Activated CD8-positive, alpha-beta memory T cell treated with anti-CD3 and anti-CD28 coated beads, Interleukin-2, amount 10 ng/mL, durations not matched to agents 7 days and 5 days (primary cell): ENCODE data around the gene SSR3. TPM values are rescaled to one million over a fixed set of nuclear protein-coding genes. Genes with fewer than 3 reads are reported as not detected.
A peak's percentile ranks its signal among the peaks of the same experiment; 100 is the strongest.
"Not testable (repeated sequence)": the region's sequence is repeated elsewhere in the genome, so short reads cannot be mapped to it uniquely, and the experiment has no call there.

Source experiments
- ATAC-seq: fragments of 150-1000 bp; cut with Tn5 transposase; one replicate; pipeline ENCODE4 v1.10.0; 2021; ENCODE audit warnings: moderate library complexity
- CTCF ChIA-PET: fragments of 350-600 bp; sonication (Branson Sonifier 250); formaldehyde crosslinking; loops from one replicate; lab custom pipeline; 2021; ENCODE audit warnings: antibody characterized with exemption; lab: Charles Lee
- DNase-seq: peaks from one replicate; pipeline ENCODE4 v3.0.0-alpha.2; 2020
- H3K27ac Mint-ChIP-seq: one replicate; pipeline ENCODE4 v1.8.0; 2021; ENCODE audit warnings: mild to moderate bottlenecking, mixed read lengths
- H3K27me3 Mint-ChIP-seq: one replicate; pipeline ENCODE4 v1.8.0; 2021; ENCODE audit warnings: mixed read lengths
- H3K36me3 Mint-ChIP-seq: one replicate; pipeline ENCODE4 v1.8.0; 2021; ENCODE audit warnings: mild to moderate bottlenecking, mixed read lengths
- H3K4me1 Mint-ChIP-seq: one replicate; pipeline ENCODE4 v1.8.0; 2021; ENCODE audit warnings: mixed read lengths
- H3K4me3 Mint-ChIP-seq: one replicate; pipeline ENCODE4 v1.8.0; 2021; ENCODE audit warnings: mild to moderate bottlenecking, moderate library complexity, mixed read lengths
- H3K9me3 Mint-ChIP-seq: one replicate; pipeline ENCODE4 v1.8.0; 2022; ENCODE audit warnings: low read depth, mixed read lengths
- total RNA-seq, 2 experiments: library from RNA; stranded (reverse); gene quantifications; one replicate each; pipeline ENCODE4 v1.2.3, GENCODE V29; 2021

The SSR3 gene
- total RNA-seq: 100 to 1,000 TPM; 121 to 147 TPM

- Mint-ChIP-seq H3K4me1 (peaks cover 45% of the 10 kb centered on the region), H3K27me3 (no peaks in the 10 kb centered on the region), H3K27ac (peak within 1 kb of the TSS; percentile 92), H3K9me3 (no peaks in the 10 kb centered on the region), H3K4me3 (peak within 1 kb of the TSS; percentile 94), H3K36me3 (peaks cover 33% of the 10 kb centered on the region)
- CTCF ChIA-PET: interaction anchor here (1.0 to 3.7 kb wide), 18 partner anchors 8 to 605 kb away, joined by 3 to 53 read pairs (median 5); partner anchors contain the start of genes CCNL1 and TIPARP
- peak; percentile 99 for DNase-seq
- peak; percentile 100 for ATAC-seq
These were observed at the start of gene SSR3 for GRCh38 chr3:156554842-156555687. SSR3 (minus strand) TSS chr3:156555117; CDS start chr3:156555089, 28 bp downstream.

GRCh38 chr3:156604064-156604641 lies 49.2 kb upstream of the SSR3 start:
- peaks cover 38% of the 10 kb centered on the region for H3K4me1 Mint-ChIP-seq
- CTCF ChIA-PET: interaction anchor here (1.5 kb wide), 1 partner anchor 10 kb away, joined by 3 read pairs; no protein-coding TSS in a partner anchor
- H3K27me3 Mint-ChIP-seq: peaks cover 4% of the 10 kb centered on the region

GRCh38 chr3:156603379-156604017 lies 48.6 kb upstream of the SSR3 start:
- CTCF ChIA-PET: no interaction called here
- H3K4me1 Mint-ChIP-seq: peaks cover 38% of the 10 kb centered on the region
- H3K27ac Mint-ChIP-seq: no peak overlapping the region

More at GRCh38 chr3:156604064-156604641, 49.2 kb upstream of the SSR3 start:
- Mint-ChIP-seq H3K4me3 (no peak overlapping the region), H3K9me3 (no peaks in the 10 kb centered on the region), H3K36me3 (peaks cover 3% of the 10 kb centered on the region), H3K27ac (no peak overlapping the region)
- no peak for DNase-seq
- ATAC-seq: no peak

GRCh38 chr3:156602424-156602823 lies 47.5 kb upstream of the SSR3 start:
- CTCF ChIA-PET: interaction anchor here (1.4 kb wide), 1 partner anchor 10 kb away, joined by 3 read pairs; no protein-coding TSS in a partner anchor
- H3K4me3 Mint-ChIP-seq: no peak overlapping the region
- H3K27me3 Mint-ChIP-seq: no peaks in the 10 kb centered on the region
- peaks cover 34% of the 10 kb centered on the region for H3K4me1 Mint-ChIP-seq
- DNase-seq: no peak
- no peaks in the 10 kb centered on the region for H3K9me3 Mint-ChIP-seq
- H3K36me3 Mint-ChIP-seq: peaks cover 3% of the 10 kb centered on the region
- ATAC-seq: peak; percentile 74
- H3K27ac Mint-ChIP-seq: peak overlapping the region; percentile 61

More at GRCh38 chr3:156603379-156604017, 48.6 kb upstream of the SSR3 start:
- no peak for DNase-seq
- Mint-ChIP-seq H3K9me3 (no peaks in the 10 kb centered on the region), H3K4me3 (no peak overlapping the region), H3K27me3 (no peaks in the 10 kb centered on the region), H3K36me3 (peaks cover 3% of the 10 kb centered on the region)
- no peak for ATAC-seq

- no peak overlapping the region for H3K4me3 Mint-ChIP-seq
- H3K36me3 Mint-ChIP-seq: peaks cover 2% of the 10 kb centered on the region
- DNase-seq (no peak), ATAC-seq (no peak)
- H3K27me3 Mint-ChIP-seq: peaks cover 7% of the 10 kb centered on the region
- H3K9me3 Mint-ChIP-seq: no peaks in the 10 kb centered on the region
- H3K27ac Mint-ChIP-seq: no peak overlapping the region
- CTCF ChIA-PET: interaction anchor here (0.7 to 1.4 kb wide), 3 partner anchors 9 to 46 kb away, joined by 3 read pairs; no protein-coding TSS in a partner anchor
- H3K4me1 Mint-ChIP-seq: peaks cover 29% of the 10 kb centered on the region
These were observed 46.6 kb upstream of the SSR3 start for GRCh38 chr3:156601497-156601896.

GRCh38 chr3:156600834-156601233 lies 45.9 kb upstream of the SSR3 start:
- CTCF ChIA-PET: interaction anchor here (0.7 to 1.1 kb wide), 3 partner anchors 26 to 45 kb away, joined by 3 read pairs; no protein-coding TSS in a partner anchor

GRCh38 chr3:156599089-156599874 lies 44.4 kb upstream of the SSR3 start:
- Mint-ChIP-seq H3K27me3 (peaks cover 10% of the 10 kb centered on the region), H3K27ac (no peak overlapping the region), H3K4me3 (no peak overlapping the region), H3K9me3 (no peaks in the 10 kb centered on the region), H3K36me3 (peaks cover 2% of the 10 kb centered on the region), H3K4me1 (peaks cover 21% of the 10 kb centered on the region)
- DNase-seq (no peak), ATAC-seq (no peak)
- CTCF ChIA-PET: interaction anchor here (0.9 to 1.1 kb wide), 2 partner anchors 56 to 74 kb away, joined by 3 read pairs; no protein-coding TSS in a partner anchor

More at GRCh38 chr3:156600834-156601233, 45.9 kb upstream of the SSR3 start:
- no peaks in the 10 kb centered on the region for H3K9me3 Mint-ChIP-seq
- peaks cover 24% of the 10 kb centered on the region for H3K4me1 Mint-ChIP-seq
- no peak overlapping the region for H3K27ac Mint-ChIP-seq
- DNase-seq (no peak), ATAC-seq (no peak)
- H3K36me3 Mint-ChIP-seq: peaks cover 2% of the 10 kb centered on the region
- no peak overlapping the region for H3K4me3 Mint-ChIP-seq
- peaks cover 8% of the 10 kb centered on the region for H3K27me3 Mint-ChIP-seq

GRCh38 chr3:156598413-156598812 lies 43.5 kb upstream of the SSR3 start:
- ATAC-seq: no peak
- no peaks in the 10 kb centered on the region for H3K9me3 Mint-ChIP-seq

GRCh38 chr3:156594219-156594683 lies 39.3 kb upstream of the SSR3 start:
- DNase-seq (no peak), ATAC-seq (no peak)
- CTCF ChIA-PET: no interaction called here
- peaks cover 16% of the 10 kb centered on the region for H3K27me3 Mint-ChIP-seq
- peaks cover 3% of the 10 kb centered on the region for H3K4me1 Mint-ChIP-seq
- no peak overlapping the region for H3K27ac Mint-ChIP-seq
- peaks cover 2% of the 10 kb centered on the region for H3K36me3 Mint-ChIP-seq
- no peak overlapping the region for H3K4me3 Mint-ChIP-seq
- peaks cover 2% of the 10 kb centered on the region for H3K9me3 Mint-ChIP-seq

More at GRCh38 chr3:156598413-156598812, 43.5 kb upstream of the SSR3 start:
- no peaks in the 10 kb centered on the region for H3K36me3 Mint-ChIP-seq
- H3K4me3 Mint-ChIP-seq: no peak overlapping the region
- DNase-seq: no peak
- no peak overlapping the region for H3K27ac Mint-ChIP-seq
- peaks cover 16% of the 10 kb centered on the region for H3K4me1 Mint-ChIP-seq
- CTCF ChIA-PET: interaction anchor here (1.0 kb wide), 1 partner anchor 43 kb away, joined by 3 read pairs; the partner anchor contains the start of gene SSR3
- H3K27me3 Mint-ChIP-seq: peaks cover 10% of the 10 kb centered on the region

- H3K36me3 Mint-ChIP-seq: peaks cover 2% of the 10 kb centered on the region
- CTCF ChIA-PET: interaction anchor here (0.6 kb wide), 1 partner anchor 228 kb away, joined by 3 read pairs; no protein-coding TSS in a partner anchor
These were observed 38.9 kb upstream of the SSR3 start for GRCh38 chr3:156593814-156594213.

GRCh38 chr3:156589806-156590205 lies 34.9 kb upstream of the SSR3 start:
- H3K4me3 Mint-ChIP-seq, H3K27me3 Mint-ChIP-seq, ATAC-seq, H3K4me1 Mint-ChIP-seq, H3K36me3 Mint-ChIP-seq, CTCF ChIA-PET, H3K27ac Mint-ChIP-seq, H3K9me3 Mint-ChIP-seq, DNase-seq: not testable (repeated sequence)

More at GRCh38 chr3:156593814-156594213, 38.9 kb upstream of the SSR3 start:
- Mint-ChIP-seq H3K9me3 (peaks cover 2% of the 10 kb centered on the region), H3K4me1 (peaks cover 3% of the 10 kb centered on the region), H3K4me3 (no peak overlapping the region), H3K27ac (no peak overlapping the region), H3K27me3 (peaks cover 16% of the 10 kb centered on the region)
- ATAC-seq: no peak
- DNase-seq: no peak

GRCh38 chr3:156587760-156588069 lies 32.8 kb upstream of the SSR3 start:
- CTCF ChIA-PET: no interaction called here
- DNase-seq: no peak
- ATAC-seq: no peak
- Mint-ChIP-seq H3K27me3 (peaks cover 9% of the 10 kb centered on the region), H3K27ac (no peak overlapping the region), H3K4me1 (peaks cover 8% of the 10 kb centered on the region), H3K9me3 (peaks cover 2% of the 10 kb centered on the region), H3K36me3 (peaks cover 2% of the 10 kb centered on the region), H3K4me3 (no peak overlapping the region)
